WTC11 (cell line): Measurements from ENCODE around the gene WWOX. TPM values are rescaled to one million over a fixed set of nuclear protein-coding genes. Genes with fewer than 3 reads are reported as not detected.

ENCODE experiments used
- ATAC-seq: fragments of 200-7000 bp; cut with Tn5 transposase; 2 replicates; pipeline ENCODE4 v1.10.0; 2021; ENCODE audit warnings: mild to moderate bottlenecking, moderate library complexity
- CTCF ChIA-PET: fragments of 300-600 bp; sonication (Branson Sonifier 250); formaldehyde crosslinking; loops from one replicate; lab custom pipeline; 2021; ENCODE audit warnings: antibody characterized with exemption; lab: Charles Lee
- POLR2A ChIA-PET: fragments of 350-600 bp; sonication (Branson Sonifier 250); formaldehyde crosslinking; loops from one replicate; lab custom pipeline; 2021; ENCODE audit warnings: antibody characterized with exemption; lab: Charles Lee
- DNase-seq: peaks from one replicate; pipeline ENCODE4 v3.0.0; 2021; ENCODE audit warnings: low spot score
- H3K27ac Mint-ChIP-seq: 2 replicates; pipeline ENCODE4 v1.8.0; 2021; ENCODE audit warnings: mixed read lengths
- H3K27me3 Mint-ChIP-seq: 2 replicates; pipeline ENCODE4 v1.8.0; 2021; ENCODE audit warnings: low read depth, mild to moderate bottlenecking, moderate library complexity, mixed read lengths
- H3K36me3 Mint-ChIP-seq: 2 replicates; pipeline ENCODE4 v1.8.0; 2021; ENCODE audit warnings: mixed read lengths
- H3K4me1 Mint-ChIP-seq: 2 replicates; pipeline ENCODE4 v1.8.0; 2022; ENCODE audit warnings: mixed read lengths
- H3K4me3 Mint-ChIP-seq: 2 replicates; pipeline ENCODE4 v1.8.0; 2021; ENCODE audit warnings: mild to moderate bottlenecking, moderate library complexity, mixed read lengths
- H3K9me3 Mint-ChIP-seq: 2 replicates; pipeline ENCODE4 v1.8.0; 2021; ENCODE audit warnings: mixed read lengths
- AR ChIP-seq: fragments of 250-450 bp; sonication (Bioruptor Pico); IDR thresholded peaks from 2 replicates; pipeline ENCODE4 v1.9.0; 2021; ENCODE audit warnings: mild to moderate bottlenecking
- CREB1 ChIP-seq: sonication (generic); formaldehyde crosslinking; IDR thresholded peaks from 2 replicates; pipeline ENCODE4 v1.8.0; 2023; ENCODE audit warnings: mild to moderate bottlenecking, missing genetic modification reagents
- E2F5 ChIP-seq: sonication (generic); formaldehyde crosslinking; IDR thresholded peaks from 2 replicates; pipeline ENCODE4 v1.8.1; 2022; ENCODE audit warnings: mild to moderate bottlenecking, moderate library complexity, missing genetic modification reagents
- ESRRA ChIP-seq: sonication (generic); formaldehyde crosslinking; IDR thresholded peaks from 2 replicates; pipeline ENCODE4 v1.8.1; 2022; ENCODE audit warnings: mild to moderate bottlenecking, missing genetic modification reagents, borderline replicate concordance
- FOXJ3 ChIP-seq: sonication (generic); formaldehyde crosslinking; IDR thresholded peaks from 2 replicates; pipeline ENCODE4 v1.9.0; 2021; ENCODE audit warnings: missing genetic modification reagents, mild to moderate bottlenecking, borderline replicate concordance
- FOXK1 ChIP-seq: sonication (generic); formaldehyde crosslinking; IDR thresholded peaks from 2 replicates; pipeline ENCODE4 v1.8.0; 2022; ENCODE audit warnings: mild to moderate bottlenecking, moderate library complexity, missing genetic modification reagents
- GTF2I ChIP-seq: fragments of 250-450 bp; sonication (Bioruptor Pico); conservative IDR thresholded peaks from 2 replicates; pipeline ENCODE4 v1.4.0; 2021; ENCODE audit warnings: mild to moderate bottlenecking
- NFE2L1 ChIP-seq: sonication (generic); formaldehyde crosslinking; IDR thresholded peaks from 2 replicates; pipeline ENCODE4 v1.8.1; 2023; ENCODE audit warnings: missing genetic modification reagents
- RORB ChIP-seq: fragments of 250-450 bp; sonication (Bioruptor Pico); IDR thresholded peaks from 2 replicates; pipeline ENCODE4 v1.9.0; 2021; ENCODE audit warnings: mild to moderate bottlenecking
- ZNF317 ChIP-seq: sonication (generic); formaldehyde crosslinking; IDR thresholded peaks from 2 replicates; pipeline ENCODE4 v1.8.1; 2023; ENCODE audit warnings: low read depth, mild to moderate bottlenecking, moderate library complexity, missing genetic modification reagents, borderline replicate concordance
- total RNA-seq: library from RNA; stranded (reverse); gene quantifications from 3 replicates; pipeline ENCODE4 v1.2.3, GENCODE V29; 2021
- TF ChIP-seq, protein P1 (sequence below): fragments of 250-450 bp; sonication (Bioruptor Pico); conservative IDR thresholded peaks from 2 replicates; pipeline ENCODE4 v1.9.0; 2021; ENCODE audit warnings: mild to moderate bottlenecking
- TF ChIP-seq, protein P2 (sequence below): fragments of 250-450 bp; sonication (Bioruptor Pico); IDR thresholded peaks from 2 replicates; pipeline ENCODE4 v1.9.0; 2021; ENCODE audit warnings: mild to moderate bottlenecking
- TF ChIP-seq, protein P3 (sequence below): fragments of 200-600 bp; IDR thresholded peaks from 2 replicates; pipeline ENCODE4 v1.8.0; 2022; ENCODE audit warnings: antibody characterized with exemption

The WWOX gene
- total RNA-seq, 1 experiment from 2014 or later: 15.7 TPM

DNA sequence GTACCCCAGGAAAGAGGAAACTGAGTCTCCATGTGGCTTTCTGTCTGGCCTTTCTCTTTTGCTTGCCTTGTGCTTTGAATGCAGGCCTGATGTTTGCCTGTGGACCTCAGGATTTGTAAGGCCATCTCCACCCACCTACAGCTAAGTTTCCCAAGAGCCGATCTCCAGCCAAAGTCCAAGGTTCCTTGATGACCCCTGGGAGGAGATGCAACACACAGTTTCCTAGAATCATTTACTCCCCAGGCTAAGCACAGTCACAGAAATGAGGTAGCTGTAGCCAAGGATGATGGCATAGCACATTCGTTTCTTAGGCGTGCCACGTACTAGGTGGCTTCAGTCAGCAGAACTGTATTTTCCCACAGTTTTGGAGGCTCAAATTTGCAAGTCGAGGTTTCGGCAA lies 905.6 kb downstream of the WWOX start (continued):
- TF ChIP-seq, protein P1, sequence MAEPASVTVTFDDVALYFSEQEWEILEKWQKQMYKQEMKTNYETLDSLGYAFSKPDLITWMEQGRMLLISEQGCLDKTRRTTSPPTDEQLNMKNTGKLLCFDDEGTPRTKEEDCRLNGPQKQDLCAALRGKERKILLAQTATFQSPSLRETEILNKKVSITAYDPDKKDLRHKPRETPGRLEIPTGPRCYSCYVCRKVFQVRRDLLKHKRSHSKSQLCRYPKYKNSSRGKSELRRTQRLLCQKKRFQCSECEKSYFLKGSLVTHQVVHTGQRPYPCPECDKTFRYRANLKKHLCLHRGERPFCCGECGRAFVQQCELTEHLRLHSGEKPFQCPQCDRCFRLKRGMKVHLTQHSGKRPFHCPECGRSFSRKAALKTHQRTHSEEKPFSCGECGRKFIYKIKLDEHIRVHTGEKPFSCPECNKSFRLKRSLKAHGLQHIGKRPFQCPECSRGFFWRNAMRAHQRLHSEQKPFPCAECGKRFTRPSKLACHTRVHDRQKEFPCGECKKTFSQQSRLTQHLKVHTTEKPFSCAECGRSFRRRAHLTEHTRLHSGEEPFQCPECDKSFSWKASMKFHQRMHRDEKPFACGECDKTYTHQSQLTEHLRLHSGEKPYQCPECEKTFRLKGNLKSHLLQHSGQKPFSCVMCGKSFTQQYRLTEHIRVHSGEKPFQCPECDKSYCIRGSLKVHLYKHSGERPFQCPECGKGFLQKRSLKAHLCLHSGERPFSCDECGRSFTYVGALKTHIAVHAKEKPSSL (CRISPR knock-in tag): no peak
- TF ChIP-seq AR: no peak
- TF ChIP-seq, protein P2, sequence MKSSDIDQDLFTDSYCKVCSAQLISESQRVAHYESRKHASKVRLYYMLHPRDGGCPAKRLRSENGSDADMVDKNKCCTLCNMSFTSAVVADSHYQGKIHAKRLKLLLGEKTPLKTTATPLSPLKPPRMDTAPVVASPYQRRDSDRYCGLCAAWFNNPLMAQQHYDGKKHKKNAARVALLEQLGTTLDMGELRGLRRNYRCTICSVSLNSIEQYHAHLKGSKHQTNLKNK (CRISPR knock-in tag): no peak
- no peak for TF ChIP-seq RORB (CRISPR knock-in tag)
- TF ChIP-seq ZNF317 (CRISPR knock-in tag): no peak
- no peak for TF ChIP-seq FOXJ3 (CRISPR knock-in tag)
- no peak for TF ChIP-seq CREB1 (CRISPR knock-in tag)
- TF ChIP-seq, all 79 proteins: peak for 0

GRCh38 chr16:79006206-79006605 lies 906.8 kb downstream of the WWOX start:
- H3K27ac Mint-ChIP-seq: no peak overlapping the region
- ATAC-seq: no peak

More at GRCh38 chr16:79006206-79006605, 906.8 kb downstream of the WWOX start:
- ChIA-PET CTCF (no interaction called here), POLR2A (no interaction called here)
- no peak for DNase-seq
- Mint-ChIP-seq H3K36me3 (no peaks in the 10 kb centered on the region), H3K27me3 (peaks cover 10% of the 10 kb centered on the region), H3K9me3 (no peaks in the 10 kb centered on the region), H3K4me3 (no peak overlapping the region), H3K4me1 (peaks cover 7% of the 10 kb centered on the region)
- TF ChIP-seq AR (no peak), FOXK1 (CRISPR knock-in tag) (no peak), ESRRA (CRISPR knock-in tag) (no peak), E2F5 (no peak), GTF2I (CRISPR knock-in tag) (no peak), NFE2L1 (CRISPR knock-in tag) (no peak)
- TF ChIP-seq, protein P3, sequence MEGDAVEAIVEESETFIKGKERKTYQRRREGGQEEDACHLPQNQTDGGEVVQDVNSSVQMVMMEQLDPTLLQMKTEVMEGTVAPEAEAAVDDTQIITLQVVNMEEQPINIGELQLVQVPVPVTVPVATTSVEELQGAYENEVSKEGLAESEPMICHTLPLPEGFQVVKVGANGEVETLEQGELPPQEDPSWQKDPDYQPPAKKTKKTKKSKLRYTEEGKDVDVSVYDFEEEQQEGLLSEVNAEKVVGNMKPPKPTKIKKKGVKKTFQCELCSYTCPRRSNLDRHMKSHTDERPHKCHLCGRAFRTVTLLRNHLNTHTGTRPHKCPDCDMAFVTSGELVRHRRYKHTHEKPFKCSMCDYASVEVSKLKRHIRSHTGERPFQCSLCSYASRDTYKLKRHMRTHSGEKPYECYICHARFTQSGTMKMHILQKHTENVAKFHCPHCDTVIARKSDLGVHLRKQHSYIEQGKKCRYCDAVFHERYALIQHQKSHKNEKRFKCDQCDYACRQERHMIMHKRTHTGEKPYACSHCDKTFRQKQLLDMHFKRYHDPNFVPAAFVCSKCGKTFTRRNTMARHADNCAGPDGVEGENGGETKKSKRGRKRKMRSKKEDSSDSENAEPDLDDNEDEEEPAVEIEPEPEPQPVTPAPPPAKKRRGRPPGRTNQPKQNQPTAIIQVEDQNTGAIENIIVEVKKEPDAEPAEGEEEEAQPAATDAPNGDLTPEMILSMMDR: no peak
